Measurements from ENCODE around the gene KLHDC8A. TPM values are rescaled to one million over a fixed set of nuclear protein-coding genes. Genes with fewer than 3 reads are reported as not detected.

KLHDC8A gene, protein sequence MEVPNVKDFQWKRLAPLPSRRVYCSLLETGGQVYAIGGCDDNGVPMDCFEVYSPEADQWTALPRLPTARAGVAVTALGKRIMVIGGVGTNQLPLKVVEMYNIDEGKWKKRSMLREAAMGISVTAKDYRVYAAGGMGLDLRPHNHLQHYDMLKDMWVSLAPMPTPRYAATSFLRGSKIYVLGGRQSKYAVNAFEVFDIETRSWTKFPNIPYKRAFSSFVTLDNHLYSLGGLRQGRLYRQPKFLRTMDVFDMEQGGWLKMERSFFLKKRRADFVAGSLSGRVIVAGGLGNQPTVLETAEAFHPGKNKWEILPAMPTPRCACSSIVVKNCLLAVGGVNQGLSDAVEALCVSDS
- 0.52 to 1.0 TPM (median 0.76 TPM) in 5 replicates for total RNA-seq (2022; extraction: Qiagen RNA extraction)

GRCh38 chr1:205356440-205357139, at the start of gene KLHDC8A:
TSS of gene KLHDC8A (minus strand) at chr1:205356922. CDS start at chr1:205343604, 13,318 bp downstream.

DNA sequence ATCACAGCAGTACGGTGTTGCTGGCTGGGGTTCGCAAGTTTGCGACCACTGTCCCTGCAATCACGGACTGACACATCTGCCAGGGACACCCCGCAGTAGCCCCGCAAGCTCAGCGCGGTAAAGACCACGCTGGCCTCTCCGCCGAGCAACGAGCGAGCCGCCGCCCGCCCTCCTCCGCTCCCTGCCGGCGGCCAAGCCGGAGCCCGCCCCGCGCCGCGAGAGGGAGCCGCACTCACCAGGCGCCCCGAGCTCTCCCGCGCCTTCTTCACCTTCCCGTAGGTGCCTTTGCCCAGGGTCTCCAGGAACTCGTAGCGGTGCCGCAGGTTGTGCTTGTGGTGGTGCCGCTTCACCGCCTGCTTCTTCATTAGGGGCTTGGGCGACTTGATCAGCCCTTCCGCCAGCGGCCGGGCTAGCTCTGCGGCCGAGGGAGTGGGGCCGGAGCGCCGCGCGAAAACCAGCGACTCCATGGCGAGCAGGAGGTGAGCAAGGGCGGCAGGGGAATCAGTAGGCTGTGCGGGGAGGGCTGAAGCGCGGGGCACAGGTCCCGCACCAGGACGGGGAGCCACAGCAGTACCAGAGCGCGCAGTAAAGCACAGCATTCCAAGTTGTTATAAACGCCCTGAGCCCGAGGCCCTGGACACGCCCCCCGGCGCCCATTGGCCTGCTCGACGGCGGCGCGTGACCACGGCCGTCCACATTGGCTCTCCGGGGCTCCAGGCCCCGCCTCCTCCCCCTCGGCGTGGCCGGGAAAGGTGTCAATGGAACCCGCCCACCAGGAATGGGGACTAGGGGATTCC, 35.4 kb downstream of the KLHDC8A start, which contains the start of gene NUAK2:
NUAK2 (minus strand) TSS at position 584 of the 797 bp plus-strand sequence; CDS start at position 467, 117 bp downstream.

Other genes with a start within 250 kb of the KLHDC8A start
- 11.6 to 15.1 TPM (median 13.6 TPM) in 5 replicates for gene RBBP5, start 234.9 kb downstream of the KLHDC8A start, total RNA-seq (2022; extraction: Qiagen RNA extraction)
- gene DSTYK, start 145.2 kb downstream of the KLHDC8A start, total RNA-seq (2022; extraction: Qiagen RNA extraction) = 6.8 to 9.7 TPM (median 8.5 TPM) in 5 replicates
- 1.2 to 1.7 TPM (median 1.5 TPM) in 5 replicates for gene TMCC2, start 129.0 kb downstream of the KLHDC8A start, total RNA-seq (2022; extraction: Qiagen RNA extraction)
- 20.1 to 28.2 TPM (median 26.9 TPM) in 5 replicates for gene NUAK2, start 35.2 kb downstream of the KLHDC8A start, total RNA-seq (2022; extraction: Qiagen RNA extraction)
- 0.25 TPM in 1 of 5 replicates, not detected in the others for gene LEMD1, start 65.1 kb upstream of the KLHDC8A start, total RNA-seq (2022; extraction: Qiagen RNA extraction)
- 0.05 TPM in 1 of 5 replicates, not detected in the others for gene BLACAT1, start 99.1 kb upstream of the KLHDC8A start, total RNA-seq (2022; extraction: Qiagen RNA extraction)
- 0.82 to 1.2 TPM (median 0.97 TPM) in 5 replicates for gene CDK18, start 147.7 kb upstream of the KLHDC8A start, total RNA-seq (2022; extraction: Qiagen RNA extraction)